GM23338 (cell line): ENCODE results near the gene FHIT. TPM values are rescaled to one million over a fixed set of nuclear protein-coding genes. Genes with fewer than 3 reads are reported as not detected.

ENCODE experiments used
- ATAC-seq: fragments of 200-7000 bp; cut with Tn5 transposase; 3 replicates; pipeline ENCODE4 v1.9.1; 2020
- DNase-seq: peaks from one replicate; pipeline ENCODE4 v3.0.0-alpha.2; 2015; ENCODE audit warnings: low spot score
- H2AFZ ChIP-seq: fragments of 200-600 bp; sonication (generic); 2 replicates; pipeline ENCODE4 v1.8.0; 2016; ENCODE audit warnings: antibody characterized with exemption, mild to moderate bottlenecking, moderate library complexity
- H3F3A ChIP-seq: fragments of 200-600 bp; sonication (generic); replicated peaks from 2 replicates; pipeline ENCODE4 v1.8.0; 2017; ENCODE audit warnings: antibody characterized with exemption, mixed run types, low read depth
- H3K27ac ChIP-seq: fragments of 200-600 bp; sonication (generic); 2 replicates; pipeline ENCODE4 v1.6.1; 2016; ENCODE audit warnings: low read depth
- H3K27me3 ChIP-seq: fragments of 200-600 bp; sonication (generic); 2 replicates; pipeline ENCODE4 v1.8.0; 2016; ENCODE audit warnings: mild to moderate bottlenecking, mixed run types, moderate library complexity; ENCODE audit not compliant: insufficient read depth
- H3K36me3 ChIP-seq: fragments of 200-600 bp; sonication (generic); 2 replicates; pipeline ENCODE4 v1.8.0; 2016; ENCODE audit warnings: mild to moderate bottlenecking; ENCODE audit not compliant: insufficient read depth
- H3K4me1 ChIP-seq: fragments of 200-600 bp; sonication (generic); 2 replicates; pipeline ENCODE4 v1.8.0; 2016; ENCODE audit warnings: mild to moderate bottlenecking, moderate library complexity; ENCODE audit not compliant: insufficient read depth
- H3K4me2 ChIP-seq: fragments of 200-600 bp; sonication (generic); 2 replicates; pipeline ENCODE4 v1.7.1; 2017; ENCODE audit warnings: mixed run types
- H3K4me3 ChIP-seq: fragments of 200-600 bp; sonication (generic); 2 replicates; pipeline ENCODE4 v1.6.1; 2016; ENCODE audit warnings: mixed run types
- H3K79me2 ChIP-seq: fragments of 200-600 bp; sonication (generic); replicated peaks from 2 replicates; pipeline ENCODE4 v1.8.0; 2017; ENCODE audit warnings: mild to moderate bottlenecking; ENCODE audit not compliant: insufficient read depth
- H3K9me2 ChIP-seq: fragments of 200-600 bp; sonication (generic); 2 replicates; pipeline ENCODE4 v1.8.0; 2017; ENCODE audit not compliant: insufficient read depth
- H4K20me1 ChIP-seq: fragments of 200-600 bp; sonication (generic); replicated peaks from 2 replicates; pipeline ENCODE4 v1.8.0; 2017; ENCODE audit warnings: mild to moderate bottlenecking; ENCODE audit not compliant: insufficient read depth
- H3K27ac Mint-ChIP-seq: 2 replicates; pipeline ENCODE4 v1.8.0; 2020; ENCODE audit warnings: inconsistent platforms, mild to moderate bottlenecking, moderate library complexity, mixed read lengths
- H3K27me3 Mint-ChIP-seq: 3 replicates; pipeline ENCODE4 v1.8.0; 2022; ENCODE audit warnings: low read depth, mild to moderate bottlenecking, moderate library complexity, mixed read lengths, inconsistent platforms; ENCODE audit not compliant: insufficient read depth, poor library complexity
- H3K36me3 Mint-ChIP-seq: 3 replicates; pipeline ENCODE4 v1.8.0; 2021; ENCODE audit warnings: low read depth, mild to moderate bottlenecking, inconsistent platforms, moderate library complexity, mixed read lengths
- H3K4me1 Mint-ChIP-seq: 3 replicates; pipeline ENCODE4 v1.8.0; 2020; ENCODE audit warnings: mild to moderate bottlenecking, inconsistent platforms, mixed read lengths
- H3K4me3 Mint-ChIP-seq: 3 replicates; pipeline ENCODE4 v1.8.0; 2021; ENCODE audit warnings: moderate library complexity, mild to moderate bottlenecking, inconsistent platforms, mixed read lengths
- H3K9me3 Mint-ChIP-seq: 3 replicates; pipeline ENCODE4 v1.8.0; 2020; ENCODE audit warnings: moderate library complexity, mild to moderate bottlenecking, inconsistent platforms, mixed read lengths
- CREB1 ChIP-seq: fragments of 250-450 bp; sonication (Bioruptor Pico); IDR thresholded peaks from 2 replicates; pipeline ENCODE4 v1.5.0; 2020; ENCODE audit warnings: low read depth, mild to moderate bottlenecking, moderate library complexity
- ETS1 ChIP-seq: IDR thresholded peaks from 2 replicates; pipeline ENCODE4 v1.6.1; 2016; ENCODE audit warnings: antibody characterized with exemption
- EZH2phosphoT487 ChIP-seq: fragments of 200-600 bp; sonication (generic); IDR thresholded peaks from one replicate; pipeline ENCODE4 v1.8.1; 2018; ENCODE audit warnings: antibody characterized with exemption; ENCODE audit not compliant: unreplicated experiment
- JUNB ChIP-seq: IDR thresholded peaks from one replicate; pipeline ENCODE4 v1.6.1; 2016; ENCODE audit warnings: antibody characterized with exemption; ENCODE audit not compliant: unreplicated experiment
- REST ChIP-seq: IDR thresholded peaks from one replicate; pipeline ENCODE4 v1.6.1; 2018; ENCODE audit warnings: antibody characterized with exemption; ENCODE audit not compliant: unreplicated experiment
- ZNF114 ChIP-seq: fragments of 250-450 bp; sonication (Bioruptor Pico); IDR thresholded peaks from 2 replicates; pipeline ENCODE4 v1.5.0; 2020; ENCODE audit warnings: mild to moderate bottlenecking, moderate library complexity
- ZNF331 ChIP-seq: fragments of 250-450 bp; sonication (Bioruptor Pico); IDR thresholded peaks from 2 replicates; pipeline ENCODE4 v1.5.0; 2020; ENCODE audit warnings: low read depth, mild to moderate bottlenecking, moderate library complexity
- polyA plus RNA-seq: library from polyadenylated mRNA; unstranded; fragments of >200 nt; fragmentation: Nextera tagmentation; extraction: Ambion mirVana; gene quantifications from 2 replicates; pipeline ENCODE4 v1.2.1, GENCODE V29; 2016
- total RNA-seq: library from RNA; depleted of rRNA; stranded (reverse); fragments of >200 nt; shearing (Covaris generic); gene quantifications from 2 replicates; pipeline ENCODE4 v1.2.3, GENCODE V29; 2014
- TF ChIP-seq, protein P1 (sequence below), 2 experiments: fragments of 200-600 bp in 1 of 2; sonication (generic) in 1 of 2; conservative IDR thresholded peaks; 2 replicates each; pipeline versions ENCODE4 v1.5.1 to v1.6.1; 2016 to 2017; ENCODE audit warnings: antibody characterized with exemption in 2 of 2, low read depth in 2 of 2, mild to moderate bottlenecking in 2 of 2, moderate library complexity in 1 of 2

Gene FHIT
- total and polyA plus RNA-seq, 2 experiments from 2014 or later: 3.0 to 8.3 TPM

DNA sequence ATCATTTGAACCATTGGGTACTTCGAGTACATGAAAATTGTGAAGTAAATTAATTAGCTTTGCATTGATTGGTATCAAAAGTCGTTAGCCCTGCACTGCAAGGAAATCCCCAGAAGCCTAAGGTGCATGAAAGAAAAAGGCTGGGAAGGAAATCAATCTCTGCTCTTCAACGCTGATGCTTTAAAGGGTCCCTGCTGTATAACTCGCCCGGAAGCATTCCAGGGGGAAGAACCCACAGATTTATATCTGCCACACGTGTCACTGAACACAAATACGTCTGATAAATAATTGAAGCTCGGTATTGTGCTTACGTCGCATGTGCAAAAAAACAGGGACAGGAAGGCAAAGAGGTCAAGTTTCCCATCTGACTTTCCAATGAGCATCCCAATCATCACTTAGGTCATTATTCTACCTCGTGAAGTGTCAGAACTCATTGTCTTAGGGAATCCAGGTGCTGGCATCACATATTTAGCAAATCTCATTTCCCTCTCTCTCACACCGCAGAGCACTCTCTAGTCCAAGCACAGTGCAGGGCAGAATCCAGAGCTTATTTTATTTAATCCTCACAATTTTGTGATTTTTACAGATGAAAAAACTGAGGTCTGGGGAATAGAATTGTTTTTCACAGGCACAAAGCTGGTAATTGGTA, 1397.1 kb downstream of the FHIT start (continued):
- no peak for TF ChIP-seq ZNF331
- TF ChIP-seq REST: no peak
- TF ChIP-seq ZNF114 (CRISPR knock-in tag): no peak
- no peak for TF ChIP-seq JUNB
- no peak for TF ChIP-seq EZH2phosphoT487

- H3F3A ChIP-seq: no peaks in the 10 kb centered on the region
- DNase-seq: no peak
- H3K27me3 Mint-ChIP-seq: no peaks in the 10 kb centered on the region
- H4K20me1 ChIP-seq: no peaks in the 10 kb centered on the region
- no peaks in the 10 kb centered on the region for H3K36me3 ChIP-seq
- no peaks in the 10 kb centered on the region for H3K4me1 Mint-ChIP-seq
- H3K9me3 Mint-ChIP-seq: no peaks in the 10 kb centered on the region; the same call in 2 of the 3 replicates
- no peaks in the 10 kb centered on the region for H3K9me2 ChIP-seq
- no peak overlapping the region for H2AFZ ChIP-seq
- no peak overlapping the region for H3K4me3 ChIP-seq
- no peak overlapping the region for H3K27ac ChIP-seq
- no peak for ATAC-seq
- H3K79me2 ChIP-seq: no peaks in the 10 kb centered on the region
- no peak overlapping the region for H3K4me2 ChIP-seq
- no peaks in the 10 kb centered on the region for H3K27me3 ChIP-seq
- no peaks in the 10 kb centered on the region for H3K4me1 ChIP-seq
- no peaks in the 10 kb centered on the region for H3K36me3 Mint-ChIP-seq
- no peak overlapping the region for H3K27ac Mint-ChIP-seq
- no peak for TF ChIP-seq CREB1 (CRISPR knock-in tag)
- no peak for TF ChIP-seq ZNF331
- no peak for TF ChIP-seq REST
- no peak for TF ChIP-seq ETS1
- TF ChIP-seq, protein P1, sequence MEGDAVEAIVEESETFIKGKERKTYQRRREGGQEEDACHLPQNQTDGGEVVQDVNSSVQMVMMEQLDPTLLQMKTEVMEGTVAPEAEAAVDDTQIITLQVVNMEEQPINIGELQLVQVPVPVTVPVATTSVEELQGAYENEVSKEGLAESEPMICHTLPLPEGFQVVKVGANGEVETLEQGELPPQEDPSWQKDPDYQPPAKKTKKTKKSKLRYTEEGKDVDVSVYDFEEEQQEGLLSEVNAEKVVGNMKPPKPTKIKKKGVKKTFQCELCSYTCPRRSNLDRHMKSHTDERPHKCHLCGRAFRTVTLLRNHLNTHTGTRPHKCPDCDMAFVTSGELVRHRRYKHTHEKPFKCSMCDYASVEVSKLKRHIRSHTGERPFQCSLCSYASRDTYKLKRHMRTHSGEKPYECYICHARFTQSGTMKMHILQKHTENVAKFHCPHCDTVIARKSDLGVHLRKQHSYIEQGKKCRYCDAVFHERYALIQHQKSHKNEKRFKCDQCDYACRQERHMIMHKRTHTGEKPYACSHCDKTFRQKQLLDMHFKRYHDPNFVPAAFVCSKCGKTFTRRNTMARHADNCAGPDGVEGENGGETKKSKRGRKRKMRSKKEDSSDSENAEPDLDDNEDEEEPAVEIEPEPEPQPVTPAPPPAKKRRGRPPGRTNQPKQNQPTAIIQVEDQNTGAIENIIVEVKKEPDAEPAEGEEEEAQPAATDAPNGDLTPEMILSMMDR (conservative IDR thresholded peaks at IDR 0.05; ENCODE audit: low read depth in 2 of 2): no peak
- H3K4me3 Mint-ChIP-seq: no peak overlapping the region
Measured at GRCh38 chr3:59850417-59850816, 1400.8 kb downstream of the FHIT start.
